ENCODE data around the gene TLE3.

DNA sequence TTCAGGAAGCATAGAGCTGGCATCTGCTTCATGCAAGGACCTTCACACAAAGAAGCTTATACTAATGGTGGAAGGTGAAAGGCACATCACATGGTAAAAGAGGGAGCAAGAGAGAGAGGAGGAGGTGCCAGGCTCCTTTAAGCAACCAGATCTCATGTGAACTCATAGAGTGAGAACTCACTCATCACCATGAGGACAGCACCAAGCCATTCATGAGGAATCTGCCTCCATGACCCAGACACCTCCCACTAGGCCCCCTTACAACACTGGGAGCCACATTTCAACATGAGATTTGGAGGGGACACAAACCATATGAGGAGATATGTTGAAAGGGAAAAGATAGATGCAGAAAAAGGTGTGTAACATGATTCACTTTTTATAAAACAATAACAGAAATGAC, 48.4 kb upstream of the TLE3 start:
- TF ChIP-seq, protein P1, sequence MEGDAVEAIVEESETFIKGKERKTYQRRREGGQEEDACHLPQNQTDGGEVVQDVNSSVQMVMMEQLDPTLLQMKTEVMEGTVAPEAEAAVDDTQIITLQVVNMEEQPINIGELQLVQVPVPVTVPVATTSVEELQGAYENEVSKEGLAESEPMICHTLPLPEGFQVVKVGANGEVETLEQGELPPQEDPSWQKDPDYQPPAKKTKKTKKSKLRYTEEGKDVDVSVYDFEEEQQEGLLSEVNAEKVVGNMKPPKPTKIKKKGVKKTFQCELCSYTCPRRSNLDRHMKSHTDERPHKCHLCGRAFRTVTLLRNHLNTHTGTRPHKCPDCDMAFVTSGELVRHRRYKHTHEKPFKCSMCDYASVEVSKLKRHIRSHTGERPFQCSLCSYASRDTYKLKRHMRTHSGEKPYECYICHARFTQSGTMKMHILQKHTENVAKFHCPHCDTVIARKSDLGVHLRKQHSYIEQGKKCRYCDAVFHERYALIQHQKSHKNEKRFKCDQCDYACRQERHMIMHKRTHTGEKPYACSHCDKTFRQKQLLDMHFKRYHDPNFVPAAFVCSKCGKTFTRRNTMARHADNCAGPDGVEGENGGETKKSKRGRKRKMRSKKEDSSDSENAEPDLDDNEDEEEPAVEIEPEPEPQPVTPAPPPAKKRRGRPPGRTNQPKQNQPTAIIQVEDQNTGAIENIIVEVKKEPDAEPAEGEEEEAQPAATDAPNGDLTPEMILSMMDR (IDR thresholded peaks at IDR 0.05 in 4 of 5, conservative IDR thresholded peaks at IDR 0.05 in 1 of 5) = no peak
- TF ChIP-seq POLR2A (IDR thresholded peaks at IDR 0.05) = no peak

All from gastrocnemius medialis (tissue), 4 donors.